ENCODE measurements around the gene TNFRSF18. TPM values are rescaled to one million over a fixed set of nuclear protein-coding genes. Genes with fewer than 3 reads are reported as not detected.

Gene TNFRSF18
- total and polyA plus RNA-seq, 10 of the 15 experiments (the other 5 are each of a cell fraction or from before 2014, with no cell fraction given) = 0.18 to 7.5 (median 1.5) TPM; not detected in 1

DNA sequence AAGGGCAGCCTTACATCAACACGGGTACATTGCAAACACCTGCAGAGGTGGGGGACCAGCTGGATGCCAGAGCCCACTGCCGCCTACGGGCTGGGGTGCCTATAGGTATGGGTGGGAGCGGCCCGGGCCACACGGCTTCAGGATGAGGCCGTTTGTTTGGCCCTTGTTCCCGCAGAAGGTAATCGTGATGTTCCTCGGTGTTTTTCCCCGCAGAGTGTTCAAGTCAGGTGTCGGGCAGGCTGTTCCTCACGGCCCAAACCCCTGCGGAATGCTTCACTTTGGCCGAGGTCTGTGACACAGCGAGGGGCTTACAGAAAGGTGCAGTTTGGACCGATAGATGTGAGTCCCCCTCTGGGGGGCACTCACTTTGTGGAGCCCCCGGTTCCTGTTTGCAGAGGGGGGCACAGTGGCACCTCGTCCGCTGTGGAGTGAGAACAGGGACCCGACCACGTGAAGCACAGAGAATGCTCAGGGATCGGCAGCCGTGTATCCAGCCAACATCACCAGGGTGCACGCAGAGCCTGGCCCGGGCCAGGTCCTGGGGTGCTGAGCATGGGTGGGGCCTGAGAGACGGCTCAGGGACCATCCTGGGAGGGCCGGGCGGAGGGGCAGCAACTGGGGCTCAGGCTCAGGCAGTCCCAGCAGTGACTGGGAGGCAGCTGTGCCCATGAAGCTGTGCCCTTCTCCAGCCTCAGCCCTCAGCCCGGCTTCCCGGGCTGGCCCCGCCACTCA lies 33.2 kb downstream of the TNFRSF18 start (continued):
- TF ChIP-seq EED (IDR thresholded peaks at IDR 0.05; ENCODE audit: low read depth) (no peak), NR2C2 (IDR thresholded peaks at IDR 0.05; ENCODE audit: borderline replicate concordance, control insufficient read depth, insufficient read length, low read depth) (no peak), KAT2A (conservative IDR thresholded peaks at IDR 0.05; ENCODE audit: control insufficient read depth, low read depth, low read length) (no peak), STAT3 (IDR thresholded peaks at IDR 0.05; ENCODE audit: low read depth, low read length) (no peak)

DNA sequence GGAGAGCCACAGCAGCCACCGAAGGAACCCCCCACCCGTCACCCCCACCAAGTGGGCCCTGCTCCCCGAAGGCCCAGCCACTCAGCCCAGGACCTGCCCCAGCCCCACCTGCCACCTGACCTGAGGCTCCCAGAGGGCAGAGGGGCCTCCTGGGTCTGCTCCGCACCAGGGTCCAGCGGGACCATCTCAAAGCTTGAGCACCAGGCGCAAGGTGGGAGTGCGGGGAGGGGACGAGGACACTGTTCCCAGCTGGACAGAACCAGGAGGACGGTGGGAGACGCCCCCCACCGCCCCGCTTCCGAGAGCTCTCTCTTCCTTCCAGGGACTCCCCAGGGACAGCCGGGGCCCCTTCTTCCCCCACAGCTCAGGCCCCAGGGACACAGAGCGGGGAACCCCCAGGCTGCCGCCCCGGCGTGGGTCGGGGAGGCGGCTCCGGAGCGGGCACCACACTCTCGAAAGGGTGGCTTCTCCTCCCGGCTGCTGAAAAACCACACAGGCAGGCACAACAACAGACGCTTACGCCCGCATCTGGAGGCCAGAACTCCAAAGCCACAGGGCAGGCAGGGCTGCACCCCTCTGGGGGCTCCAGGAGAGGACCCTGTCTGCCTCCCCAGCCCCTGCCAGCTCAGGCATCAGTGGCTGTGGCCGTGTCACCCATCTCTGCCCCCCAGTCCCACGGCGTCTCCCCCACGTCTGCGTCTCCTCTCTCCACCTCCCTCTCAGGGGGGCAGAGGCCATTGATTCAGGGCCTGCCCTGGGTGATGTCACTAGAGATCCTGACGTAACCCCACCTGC lies 34.6 kb downstream of the TNFRSF18 start:
- no TSS peak for BruUV-seq (replicated peaks)
- Histone ChIP-seq H3K36me3 (ENCODE audit: control insufficient read depth in 2 of 2, insufficient read depth in 2 of 2, low read length in 1 of 2) (no peaks in the 10 kb centered on the region), H4K20me1 (ENCODE audit: control insufficient read depth, insufficient read depth) (no peaks in the 10 kb centered on the region), H3K27me3 (replicated peaks in 1 of 2; ENCODE audit: control insufficient read depth in 2 of 2, insufficient read depth in 2 of 2, low read length in 1 of 2) (peaks cover 0 to 3% of the 10 kb centered on the region in 2 experiments; a peak in 3 of 4 replicates), H3K4me2 (ENCODE audit: control insufficient read depth, insufficient read depth) (peak overlapping the region; percentile 50; the same call in 1 of the 2 replicates), H3K27ac (ENCODE audit: control insufficient read depth, insufficient read depth) (no peak overlapping the region), H3K9ac (ENCODE audit: control insufficient read depth, insufficient read depth, low read length) (no peak overlapping the region), H3K4me3 (no peak overlapping the region), H3K79me2 (ENCODE audit: control insufficient read depth, insufficient read depth, low read length) (no peaks in the 10 kb centered on the region), H2AFZ (ENCODE audit: control insufficient read depth, low read depth, low read length) (no peak overlapping the region), H3K4me1 (ENCODE audit: control insufficient read depth, insufficient read depth, low read length) (peaks cover 24% of the 10 kb centered on the region), H3K9me3 (replicated peaks; ENCODE audit: control insufficient read depth, insufficient read depth, low read length) (no peaks in the 10 kb centered on the region; the same call in 2 of the 3 replicates)
- SMC1A ChIA-PET (ENCODE audit: uncharacterized antibody, unreplicated experiment) = interaction anchor here (0.6 to 1.0 kb wide), 4 partner anchors 24 to 195 kb away, joined by 3 to 4 read pairs (median 4); no protein-coding TSS in a partner anchor
- FAIRE-seq (no peak), DNase-seq (ENCODE audit: low read depth, low spot score) (no peak), ATAC-seq (peak; percentile 81)
- CTCF ChIA-PET = interaction anchor here (0.6 to 1.5 kb wide), 8 partner anchors 13 to 129 kb away, joined by 3 to 4 read pairs (median 4); no protein-coding TSS in a partner anchor
- whole genome bisulfite sequencing (ENCODE audit: insufficient coverage, insufficient replicate concordance, low lambda C conversion rate, missing lambda C conversion rate) = 2% methylated on average over 32 of the region's 33 CpGs
- RAD21 ChIA-PET (ENCODE audit: unreplicated experiment) = interaction anchor here (0.6 to 2.2 kb wide), 10 partner anchors 14 to 108 kb away, joined by 3 to 8 read pairs (median 4); no protein-coding TSS in a partner anchor
- intact Hi-C loops (cut with micrococcal nuclease; ENCODE audit: unreplicated experiment) = no loop called here
- POLR2A ChIA-PET = interaction anchor here (0.6 to 2.2 kb wide), 7 partner anchors 14 to 60 kb away, joined by 3 to 7 read pairs (median 4); partner anchors contain the start of genes B3GALT6, SDF4 and TNFRSF4
- in situ Hi-C loops (cut with MboI) = no loop called here
- TF ChIP-seq SIX5 (IDR thresholded peaks at IDR 0.05; ENCODE audit: low read depth, low read length, severe bottlenecking) = no peak
- TF ChIP-seq SUPT20H (IDR thresholded peaks at IDR 0.05; ENCODE audit: borderline replicate concordance, control insufficient read depth, low read depth, low read length) = no peak
- TF ChIP-seq MEF2B (IDR thresholded peaks at IDR 0.05; ENCODE audit: partially characterized antibody, poor library complexity, severe bottlenecking) = peak; percentile 99
- TF ChIP-seq IKZF2 (IDR thresholded peaks at IDR 0.05) = peak; percentile 72 to 74
- TF ChIP-seq, protein P1, sequence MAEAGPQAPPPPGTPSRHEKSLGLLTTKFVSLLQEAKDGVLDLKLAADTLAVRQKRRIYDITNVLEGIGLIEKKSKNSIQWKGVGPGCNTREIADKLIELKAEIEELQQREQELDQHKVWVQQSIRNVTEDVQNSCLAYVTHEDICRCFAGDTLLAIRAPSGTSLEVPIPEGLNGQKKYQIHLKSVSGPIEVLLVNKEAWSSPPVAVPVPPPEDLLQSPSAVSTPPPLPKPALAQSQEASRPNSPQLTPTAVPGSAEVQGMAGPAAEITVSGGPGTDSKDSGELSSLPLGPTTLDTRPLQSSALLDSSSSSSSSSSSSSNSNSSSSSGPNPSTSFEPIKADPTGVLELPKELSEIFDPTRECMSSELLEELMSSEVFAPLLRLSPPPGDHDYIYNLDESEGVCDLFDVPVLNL (IDR thresholded peaks at IDR 0.05; ENCODE audit: low read depth, low read length) = no peak
- TF ChIP-seq, protein P2, sequence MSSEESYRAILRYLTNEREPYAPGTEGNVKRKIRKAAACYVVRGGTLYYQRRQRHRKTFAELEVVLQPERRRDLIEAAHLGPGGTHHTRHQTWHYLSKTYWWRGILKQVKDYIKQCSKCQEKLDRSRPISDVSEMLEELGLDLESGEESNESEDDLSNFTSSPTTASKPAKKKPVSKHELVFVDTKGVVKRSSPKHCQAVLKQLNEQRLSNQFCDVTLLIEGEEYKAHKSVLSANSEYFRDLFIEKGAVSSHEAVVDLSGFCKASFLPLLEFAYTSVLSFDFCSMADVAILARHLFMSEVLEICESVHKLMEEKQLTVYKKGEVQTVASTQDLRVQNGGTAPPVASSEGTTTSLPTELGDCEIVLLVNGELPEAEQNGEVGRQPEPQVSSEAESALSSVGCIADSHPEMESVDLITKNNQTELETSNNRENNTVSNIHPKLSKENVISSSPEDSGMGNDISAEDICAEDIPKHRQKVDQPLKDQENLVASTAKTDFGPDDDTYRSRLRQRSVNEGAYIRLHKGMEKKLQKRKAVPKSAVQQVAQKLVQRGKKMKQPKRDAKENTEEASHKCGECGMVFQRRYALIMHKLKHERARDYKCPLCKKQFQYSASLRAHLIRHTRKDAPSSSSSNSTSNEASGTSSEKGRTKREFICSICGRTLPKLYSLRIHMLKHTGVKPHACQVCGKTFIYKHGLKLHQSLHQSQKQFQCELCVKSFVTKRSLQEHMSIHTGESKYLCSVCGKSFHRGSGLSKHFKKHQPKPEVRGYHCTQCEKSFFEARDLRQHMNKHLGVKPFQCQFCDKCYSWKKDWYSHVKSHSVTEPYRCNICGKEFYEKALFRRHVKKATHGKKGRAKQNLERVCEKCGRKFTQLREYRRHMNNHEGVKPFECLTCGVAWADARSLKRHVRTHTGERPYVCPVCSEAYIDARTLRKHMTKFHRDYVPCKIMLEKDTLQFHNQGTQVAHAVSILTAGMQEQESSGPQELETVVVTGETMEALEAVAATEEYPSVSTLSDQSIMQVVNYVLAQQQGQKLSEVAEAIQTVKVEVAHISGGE (CRISPR knock-in tag; IDR thresholded peaks at IDR 0.05) = no peak
- peak; percentile 50; the same call in 1 of the 2 replicates for TF ChIP-seq CREB1 (IDR thresholded peaks at IDR 0.05; ENCODE audit: low read depth)
- TF ChIP-seq JUNB (IDR thresholded peaks at IDR 0.05) = 0 out of 2 replicates have a peak, but pooled peaks have one; percentile 12
- peak; percentile 75 for TF ChIP-seq EED (IDR thresholded peaks at IDR 0.05; ENCODE audit: low read depth)
- TF ChIP-seq RCOR1 (conservative IDR thresholded peaks at IDR 0.05; ENCODE audit: low read depth, low read length) = no peak
- no peak for TF ChIP-seq ZNF207 (IDR thresholded peaks at IDR 0.05; ENCODE audit: borderline replicate concordance)
- peak; percentile 4; the same call in 1 of the 2 replicates for TF ChIP-seq RUNX3 (IDR thresholded peaks at IDR 0.05; ENCODE audit: low read length)
- no peak for TF ChIP-seq POLR2A (IDR thresholded peaks at IDR 0.05; ENCODE audit: low read depth, low read length)
- TF ChIP-seq CREM (IDR thresholded peaks at IDR 0.05; ENCODE audit: low read depth) = peak; percentile 46; the same call in 1 of the 2 replicates
